OCI-M2 (cell line): ENCODE measurements around the gene KNL1.
"Not testable (repeated sequence)": the region's sequence is repeated elsewhere in the genome, so short reads cannot be mapped to it uniquely, and the experiment has no call there.

Experiments used
- DNase-seq: peaks from one replicate; lab custom pipeline; 2025; ENCODE audit not compliant: unreplicated experiment; lab: John Stamatoyannopoulos, UW

Gene KNL1

DNA sequence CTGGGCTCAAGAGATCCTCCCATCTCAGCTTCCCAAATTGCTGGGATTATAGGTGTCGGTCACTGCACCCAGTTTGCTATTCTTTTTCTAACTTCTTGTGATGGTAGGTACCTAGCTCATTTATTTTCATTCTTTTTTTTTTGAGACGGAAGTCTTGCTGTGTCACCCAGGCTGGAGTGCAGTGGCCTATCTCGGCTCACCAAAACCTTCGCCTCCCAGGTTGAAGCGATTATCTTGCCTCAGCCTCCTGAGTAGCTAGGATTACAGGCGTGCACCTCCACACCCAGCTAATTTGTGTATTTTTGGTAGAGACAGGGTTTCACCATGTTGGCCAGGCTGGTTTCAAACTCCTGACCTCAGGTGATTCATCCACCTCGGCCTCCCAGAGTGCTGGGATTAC is 70.9 kb downstream of the KNL1 start:
- no peak for DNase-seq

DNA sequence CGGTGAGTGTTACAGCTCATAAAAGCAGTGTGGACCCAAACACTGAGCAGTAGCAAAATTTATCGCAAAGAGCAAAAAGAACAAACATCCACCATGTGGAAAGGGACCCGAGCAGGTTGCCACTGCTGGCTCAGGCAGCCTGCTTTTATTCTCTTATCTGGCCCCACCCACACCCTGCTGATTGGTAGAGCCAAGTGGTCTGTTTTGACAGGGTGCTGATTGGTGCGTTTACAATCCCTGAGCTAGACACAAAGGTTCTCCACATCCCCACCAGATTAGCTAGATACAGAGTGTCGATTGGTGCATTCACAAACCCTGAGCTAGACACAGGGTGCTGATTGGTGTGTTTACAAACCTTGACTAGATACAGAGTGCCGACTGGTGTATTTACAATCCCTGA is 82.2 kb downstream of the KNL1 start:
- DNase-seq: not testable (repeated sequence)

DNA sequence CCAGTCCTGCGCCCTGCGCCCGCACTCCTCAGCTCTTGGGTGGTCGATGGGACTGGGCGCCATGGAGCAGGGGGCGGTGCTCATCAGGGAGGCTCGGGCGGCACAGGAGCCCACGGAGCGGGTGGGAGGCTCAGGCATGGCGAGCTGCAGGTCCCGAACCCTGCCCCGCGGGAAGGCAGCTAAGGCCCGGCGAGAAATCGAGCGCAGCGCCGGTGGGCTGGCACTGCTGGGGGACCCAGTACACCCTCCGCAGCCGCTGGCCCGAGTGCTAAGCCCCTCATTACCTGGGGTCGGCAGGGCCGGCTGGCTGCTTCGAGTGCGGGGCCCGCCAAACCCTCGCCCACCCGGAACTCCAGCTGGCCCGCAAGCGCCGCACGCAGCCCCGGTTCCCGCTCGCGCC is 82.9 kb downstream of the KNL1 start:
- DNase-seq: not testable (repeated sequence)

DNA sequence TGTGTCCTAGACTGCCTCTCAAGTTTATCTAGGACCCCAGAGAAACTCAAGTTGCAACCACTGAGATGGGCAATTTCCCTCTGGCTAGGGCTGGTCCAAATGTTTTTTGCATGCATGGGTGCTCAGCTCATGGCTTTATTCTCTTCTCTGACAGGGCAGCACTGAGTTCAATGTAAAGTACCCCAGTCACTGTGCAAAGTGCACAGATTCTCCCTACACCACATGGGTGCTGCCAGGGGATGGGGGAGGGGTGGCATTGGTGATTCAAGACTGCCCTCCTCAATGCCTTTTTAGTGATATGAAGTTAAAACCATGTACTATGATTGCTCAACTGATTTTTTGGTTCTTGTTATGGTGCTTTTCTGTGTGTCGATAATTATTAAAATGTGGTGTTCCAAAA is 86.1 kb downstream of the KNL1 start:
- no peak for DNase-seq

- peak; percentile 27 for DNase-seq
These were observed 86.9 kb downstream of the KNL1 start for GRCh38 chr15:40680959-40681358.

DNA sequence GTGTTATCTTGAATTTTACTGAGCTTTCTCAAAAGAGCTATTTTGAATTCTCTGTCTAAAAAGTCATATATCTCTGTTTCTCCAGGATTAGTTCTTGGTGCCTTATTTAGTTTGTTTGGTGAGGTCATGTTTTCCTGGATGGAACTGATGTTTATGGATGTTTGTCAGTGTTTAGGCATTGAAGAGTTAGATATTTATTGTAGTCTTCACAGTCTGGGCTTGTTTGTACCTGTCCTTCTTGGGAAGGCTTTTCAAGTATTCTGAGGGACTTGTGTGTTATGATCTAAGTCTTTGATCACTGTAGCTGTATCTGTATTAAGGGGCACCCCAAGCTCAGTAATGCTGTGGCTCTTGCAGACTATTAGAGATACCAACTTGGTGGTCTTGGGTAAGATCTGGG is 90.3 kb downstream of the KNL1 start:
- DNase-seq: no peak

DNA sequence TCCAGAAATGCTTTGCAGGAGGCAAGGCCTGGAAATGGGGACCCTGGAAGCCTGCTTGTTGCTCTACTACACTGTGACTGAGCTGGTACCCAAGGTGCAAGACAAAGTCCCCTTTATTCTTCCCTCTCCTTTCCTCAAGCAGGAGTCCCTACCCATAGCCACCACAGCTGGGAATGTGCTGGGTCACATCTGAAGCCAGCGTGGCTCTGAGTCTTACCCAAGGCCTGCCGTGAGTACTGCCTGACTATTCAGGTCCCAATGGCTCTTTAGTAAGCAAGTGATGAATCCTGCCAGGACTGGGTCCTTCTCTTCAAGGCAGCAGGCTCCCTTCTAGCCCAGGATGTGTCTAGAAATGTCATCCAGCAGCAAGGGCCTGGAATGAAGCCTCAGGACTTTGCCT is 91.3 kb downstream of the KNL1 start:
- DNase-seq: no peak

GRCh38 chr15:40688932-40689799 is 95.1 kb downstream of the KNL1 start:
- no peak for DNase-seq

DNA sequence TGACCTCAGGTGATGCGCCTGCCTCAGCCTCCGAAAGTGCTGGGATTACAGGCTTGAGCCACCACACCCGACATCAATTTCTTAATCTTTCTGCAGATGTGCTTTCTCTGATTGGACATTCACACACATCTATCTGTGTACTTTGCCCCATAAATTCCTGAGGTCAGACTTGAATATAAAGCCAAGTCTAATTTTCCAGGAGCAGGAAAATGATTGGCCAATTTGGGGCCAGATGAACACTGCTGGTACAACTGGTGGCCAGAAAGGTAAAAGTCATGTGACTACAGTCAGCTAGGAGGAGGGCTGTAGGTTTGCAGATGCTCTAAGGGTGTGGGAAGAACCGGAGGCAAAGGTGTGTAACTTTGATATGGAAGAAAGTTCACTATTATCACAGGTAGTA is 97.7 kb downstream of the KNL1 start:
- no peak for DNase-seq

GRCh38 chr15:40693904-40694687 is 100.0 kb downstream of the KNL1 start:
- no peak for DNase-seq

DNA sequence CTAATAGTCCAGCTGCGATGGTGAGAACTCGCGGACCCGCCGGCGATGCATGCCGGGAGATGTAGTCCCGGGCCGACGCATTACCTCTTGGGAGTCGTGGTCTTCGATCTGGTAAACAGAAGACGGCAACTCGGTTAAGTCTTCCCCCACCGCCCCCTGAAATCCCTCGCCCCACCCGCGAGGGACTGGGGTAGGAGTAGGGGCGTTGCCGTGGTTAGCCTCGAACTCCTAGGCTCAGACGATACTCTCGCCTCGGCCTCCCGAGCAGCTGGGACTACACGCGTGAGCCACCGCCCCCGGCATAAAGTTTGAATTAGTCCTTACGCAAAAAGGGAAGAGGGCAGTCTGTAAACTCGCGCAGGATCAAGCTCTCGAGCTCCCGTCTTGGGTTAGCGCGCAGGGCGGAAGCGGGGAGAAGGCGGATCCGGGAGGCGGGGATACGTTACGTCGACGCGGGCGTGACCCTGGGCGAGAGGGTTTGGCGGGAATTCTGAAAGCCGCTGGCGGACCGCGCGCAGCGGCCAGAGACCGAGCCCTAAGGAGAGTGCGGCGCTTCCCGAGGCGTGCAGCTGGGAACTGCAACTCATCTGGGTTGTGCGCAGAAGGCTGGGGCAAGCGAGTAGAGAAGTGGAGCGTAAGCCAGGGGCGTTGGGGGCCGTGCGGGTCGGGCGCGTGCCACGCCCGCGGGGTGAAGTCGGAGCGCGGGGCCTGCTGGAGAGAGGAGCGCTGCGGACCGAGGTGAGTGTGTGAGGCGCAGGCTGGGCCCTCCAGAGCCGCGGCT is 100.8 kb downstream of the KNL1 start, which contains the start of gene RAD51:
RAD51 (plus strand) TSS at position 487 of the 781 bp plus-strand sequence. CDS start 3,585 bp downstream, outside the sequence.
- peak; percentile 78 for DNase-seq

DNA sequence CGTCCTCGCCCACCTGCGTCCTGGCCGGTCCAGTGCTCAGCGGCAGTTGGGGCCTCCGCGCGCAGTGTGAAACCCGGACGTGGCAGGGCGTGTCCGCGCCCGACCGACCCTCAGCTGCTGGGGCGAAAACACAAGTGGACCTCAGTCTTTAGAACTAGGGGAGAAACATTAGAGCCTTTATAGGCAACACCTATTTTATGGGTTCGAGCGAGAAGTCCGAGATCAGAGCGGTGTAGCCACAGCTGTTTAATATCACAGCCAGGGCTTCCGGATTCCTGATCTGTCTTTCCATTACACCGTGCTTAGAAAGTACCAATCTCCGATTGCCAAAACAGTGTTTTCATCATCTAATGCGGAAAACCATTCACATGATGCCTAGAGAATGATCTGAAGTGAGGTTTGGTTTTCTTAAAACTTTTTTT is 101.4 kb downstream of the KNL1 start:
- DNase-seq: no peak

- DNase-seq: no peak
These were observed 102.2 kb downstream of the KNL1 start for GRCh38 chr15:40696228-40696627.

- no peak for DNase-seq
These were observed 103.9 kb downstream of the KNL1 start for GRCh38 chr15:40697916-40698315.

DNA sequence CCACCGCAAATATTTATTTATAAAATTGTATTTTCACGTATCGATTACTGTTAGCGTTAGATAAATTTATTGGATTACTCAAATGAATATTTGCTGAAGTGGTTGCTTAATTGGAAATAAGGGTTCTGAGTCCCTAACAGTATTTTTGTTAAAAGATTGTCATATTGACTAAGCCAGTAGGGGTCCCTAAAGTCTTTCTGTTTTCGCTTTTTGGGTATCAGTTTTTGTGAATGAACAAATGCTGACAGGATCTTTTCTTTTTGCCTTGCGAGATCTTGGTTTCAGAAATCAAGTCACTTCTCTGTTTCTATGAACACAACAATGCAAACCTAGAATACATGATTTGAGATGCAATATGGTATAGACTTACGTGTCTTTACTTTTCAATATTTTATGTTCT is 108.0 kb downstream of the KNL1 start:
- no peak for DNase-seq

DNA sequence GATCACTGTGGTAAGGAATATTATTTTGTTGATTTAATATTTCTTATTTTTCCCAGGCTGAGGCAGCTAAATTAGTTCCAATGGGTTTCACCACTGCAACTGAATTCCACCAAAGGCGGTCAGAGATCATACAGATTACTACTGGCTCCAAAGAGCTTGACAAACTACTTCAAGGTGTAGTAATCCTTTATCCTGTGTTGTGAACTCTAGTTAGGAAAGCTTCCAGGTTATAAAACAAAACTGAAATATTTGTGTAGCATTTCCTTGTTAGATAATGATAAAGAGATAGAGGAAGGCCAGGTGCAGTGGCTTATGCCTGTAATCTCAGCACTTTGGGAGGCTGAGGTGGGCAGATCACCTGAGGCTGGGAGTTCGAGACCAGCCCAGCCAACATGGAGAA is 112.1 kb downstream of the KNL1 start:
- no peak for DNase-seq
